ENCODE results near the gene RAB28.

The RAB28 gene

GRCh38 chr4:13364653-13365052 is 119.5 kb downstream of the RAB28 start:
- Histone ChIP-seq H3K4me3 (ENCODE audit: low read depth, low read length, poor library complexity, severe bottlenecking) (no peak overlapping the region), H3K9ac (ENCODE audit: low read length) (no peak overlapping the region)

GRCh38 chr4:13364172-13364571 is 120.0 kb downstream of the RAB28 start:
- Histone ChIP-seq H2AFZ (ENCODE audit: low read length) (no peak overlapping the region), H3K9me2 (ENCODE audit: low read depth, low read length) (no peaks in the 10 kb centered on the region), H3K79me2 (ENCODE audit: insufficient read depth, low read length) (no peaks in the 10 kb centered on the region), H3K9me3 (ENCODE audit: low read length) (no peaks in the 10 kb centered on the region), H3K4me1 (ENCODE audit: insufficient read depth, low read length, severe bottlenecking) (no peaks in the 10 kb centered on the region), H3K27me3 (ENCODE audit: insufficient read depth, low read length) (no peaks in the 10 kb centered on the region), H3K36me3 (ENCODE audit: insufficient read depth, low read length) (no peaks in the 10 kb centered on the region), H3K9ac (ENCODE audit: low read length) (no peak overlapping the region), H4K20me1 (ENCODE audit: insufficient read depth, low read length) (no peaks in the 10 kb centered on the region), H3K4me3 (ENCODE audit: low read depth, low read length, poor library complexity, severe bottlenecking) (no peak overlapping the region), H3F3A (ENCODE audit: insufficient read depth, low read length) (no peaks in the 10 kb centered on the region), H3K27ac (ENCODE audit: low read depth, low read length, poor library complexity, severe bottlenecking) (no peak overlapping the region), H3K4me2 (ENCODE audit: low read length) (no peak overlapping the region)
- TF ChIP-seq EZH2 (IDR thresholded peaks at IDR 0.05; ENCODE audit: borderline replicate concordance, low read length) (no peak), CTCF (IDR thresholded peaks at IDR 0.05; ENCODE audit: low read length) (no peak)

More at GRCh38 chr4:13364653-13365052, 119.5 kb downstream of the RAB28 start:
- Histone ChIP-seq H3K36me3 (ENCODE audit: insufficient read depth, low read length) (no peaks in the 10 kb centered on the region), H4K20me1 (ENCODE audit: insufficient read depth, low read length) (no peaks in the 10 kb centered on the region), H3K27me3 (ENCODE audit: insufficient read depth, low read length) (no peaks in the 10 kb centered on the region), H3K79me2 (ENCODE audit: insufficient read depth, low read length) (no peaks in the 10 kb centered on the region), H2AFZ (ENCODE audit: low read length) (no peak overlapping the region), H3K4me2 (ENCODE audit: low read length) (no peak overlapping the region), H3K9me3 (ENCODE audit: low read length) (no peaks in the 10 kb centered on the region), H3K4me1 (ENCODE audit: insufficient read depth, low read length, severe bottlenecking) (no peaks in the 10 kb centered on the region), H3F3A (ENCODE audit: insufficient read depth, low read length) (no peaks in the 10 kb centered on the region), H3K27ac (ENCODE audit: low read depth, low read length, poor library complexity, severe bottlenecking) (no peak overlapping the region), H3K9me2 (ENCODE audit: low read depth, low read length) (no peaks in the 10 kb centered on the region)
- TF ChIP-seq EZH2 (IDR thresholded peaks at IDR 0.05; ENCODE audit: borderline replicate concordance, low read length), result no peak
- no peak for TF ChIP-seq CTCF (IDR thresholded peaks at IDR 0.05; ENCODE audit: low read length)

DNA sequence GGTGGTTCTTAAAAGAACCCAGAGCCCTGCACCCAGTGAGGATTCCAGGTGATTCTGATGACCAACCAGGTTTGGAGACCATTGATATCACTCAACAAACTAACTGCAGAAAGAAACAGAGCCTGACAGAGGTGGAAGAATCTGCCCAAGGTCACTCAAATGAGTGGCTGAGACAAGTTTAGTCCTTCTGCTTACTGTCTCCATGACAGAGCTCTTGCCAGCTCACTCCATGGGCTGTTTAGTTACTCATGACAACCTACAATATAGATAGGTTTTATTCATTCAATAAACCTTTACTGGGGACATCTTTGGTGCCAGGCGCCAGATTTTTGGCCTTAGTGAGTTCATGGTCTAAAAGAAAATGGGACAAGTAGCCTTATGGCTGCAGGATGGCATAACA is 124.3 kb downstream of the RAB28 start:
- no peaks in the 10 kb centered on the region for H3K27me3 ChIP-seq (ENCODE audit: insufficient read depth, low read length)
- H3K27ac ChIP-seq (ENCODE audit: low read depth, low read length, poor library complexity, severe bottlenecking), result no peak overlapping the region
- H3K9ac ChIP-seq (ENCODE audit: low read length), result no peak overlapping the region
- H2AFZ ChIP-seq (ENCODE audit: low read length), result no peak overlapping the region
- H3K4me1 ChIP-seq (ENCODE audit: insufficient read depth, low read length, severe bottlenecking), result no peaks in the 10 kb centered on the region
- H3K4me2 ChIP-seq (ENCODE audit: low read length), result no peak overlapping the region
- no peaks in the 10 kb centered on the region for H3F3A ChIP-seq (ENCODE audit: insufficient read depth, low read length)
- no peaks in the 10 kb centered on the region for H3K9me3 ChIP-seq (ENCODE audit: low read length)
- no peaks in the 10 kb centered on the region for H4K20me1 ChIP-seq (ENCODE audit: insufficient read depth, low read length)
- H3K9me2 ChIP-seq (ENCODE audit: low read depth, low read length), result no peaks in the 10 kb centered on the region
- H3K36me3 ChIP-seq (ENCODE audit: insufficient read depth, low read length), result no peaks in the 10 kb centered on the region
- no peak overlapping the region for H3K4me3 ChIP-seq (ENCODE audit: low read depth, low read length, poor library complexity, severe bottlenecking)
- no peak for TF ChIP-seq EZH2 (IDR thresholded peaks at IDR 0.05; ENCODE audit: borderline replicate concordance, low read length)
- no peak for TF ChIP-seq CTCF (IDR thresholded peaks at IDR 0.05; ENCODE audit: low read length)
- H3K79me2 ChIP-seq (ENCODE audit: insufficient read depth, low read length), result no peaks in the 10 kb centered on the region
